Measurements from ENCODE around the gene C3orf52. TPM values are rescaled to one million over a fixed set of nuclear protein-coding genes. Genes with fewer than 3 reads are reported as not detected.
A peak's percentile ranks its signal among the peaks of the same experiment; 100 is the strongest.
"Not testable (repeated sequence)": the region's sequence is repeated elsewhere in the genome, so short reads cannot be mapped to it uniquely, and the experiment has no call there.

The C3orf52 gene
- total and polyA plus RNA-seq, 7 experiments from 2014 or later: 1.2 to 12.3 (median 1.9) TPM

GRCh38 chr3:112072387-112073060 is 13.7 kb upstream of the C3orf52 start:
- Histone ChIP-seq H3K4me1 (ENCODE audit: control insufficient read depth in 2 of 2, insufficient read depth in 2 of 2, low read length in 2 of 2) (peaks cover 4 to 17% of the 10 kb centered on the region in 2 donors), H3K27ac (ENCODE audit: low read depth, low read length) (peak overlapping the region; percentile 53), H3K4me3 (ENCODE audit: low read length) (peak overlapping the region; percentile 31)
- not testable (repeated sequence) for H3K9me3 ChIP-seq (ENCODE audit: control insufficient read depth in 2 of 3, low read length in 3 of 3); H3K36me3 ChIP-seq (ENCODE audit: control insufficient read depth in 2 of 3, insufficient read depth in 3 of 3, low read length in 3 of 3); H3K27me3 ChIP-seq (ENCODE audit: control insufficient read depth in 2 of 2, insufficient read depth in 2 of 2, low read length in 2 of 2)
- Mint-ChIP-seq H3K36me3 (peaks cover 0 to 48% (median 8%) of the 10 kb centered on the region in 5 donors), H3K27ac (peak overlapping the region; percentile 85 to 99 (median 92)), H3K4me1 (peaks cover 17 to 58% (median 52%) of the 10 kb centered on the region in 7 donors), H3K9me3 (peaks cover 0 to 19% (median 12%) of the 10 kb centered on the region in 11 donors), H3K4me3 (peak overlapping the region; percentile 72 to 91 (median 81)), H3K27me3 (peaks cover 0 to 17% (median 0%) of the 10 kb centered on the region in 5 donors)
- intact Hi-C loops (cut with micrococcal nuclease): loop anchor here (1.0 to 10.0 kb wide), 12 partner anchors 14 to 1462 kb away; partner anchors contain the start of genes C3orf52 (in 2 of the 2), BTLA (in 1 of the 2), CD96 (in 1 of the 2) and NECTIN3 (in 1 of the 2)
- ATAC-seq (peak; percentile 69), DNase-seq (peak; percentile 25 to 89 (median 81))
- ChIA-PET POLR2A (interaction anchor here (0.9 to 2.2 kb wide), 8 partner anchors 14 to 527 kb away, joined by 3 to 11 read pairs (median 5); partner anchors contain the start of genes ABHD10 and C3orf52), CTCF (interaction anchor here (0.6 to 1.9 kb wide), 6 partner anchors 19 to 906 kb away, joined by 3 to 8 read pairs (median 4); no protein-coding TSS in a partner anchor)

- ChIA-PET POLR2A (interaction anchor here (1.5 kb wide), 1 partner anchor 94 kb away, joined by 3 read pairs; no protein-coding TSS in a partner anchor), CTCF (no interaction called here)
- DNase-seq (no peak), ATAC-seq (no peak)
- Histone ChIP-seq H3K27ac (ENCODE audit: low read depth, low read length) (no peak overlapping the region), H3K36me3 (ENCODE audit: control insufficient read depth in 2 of 3, insufficient read depth in 3 of 3, low read length in 3 of 3) (no peaks in the 10 kb centered on the region), H3K9me3 (ENCODE audit: control insufficient read depth in 2 of 3, low read length in 3 of 3) (no peaks in the 10 kb centered on the region), H3K4me3 (ENCODE audit: low read length) (no peak overlapping the region), H3K4me1 (ENCODE audit: control insufficient read depth in 2 of 2, insufficient read depth in 2 of 2, low read length in 2 of 2) (peaks cover 4 to 17% of the 10 kb centered on the region in 2 donors), H3K27me3 (ENCODE audit: control insufficient read depth in 2 of 2, insufficient read depth in 2 of 2, low read length in 2 of 2) (no peaks in the 10 kb centered on the region)
- Mint-ChIP-seq H3K27me3 (peaks cover 0 to 6% (median 0%) of the 10 kb centered on the region in 5 donors), H3K4me1 (peaks cover 17 to 58% (median 52%) of the 10 kb centered on the region in 7 donors), H3K27ac (peak overlapping the region in 8 of 9 donors; percentile 46 to 95 (median 88)), H3K9me3 (peaks cover 0 to 18% (median 10%) of the 10 kb centered on the region in 11 donors), H3K4me3 (peak overlapping the region in 1 of 10 donors; percentile 76), H3K36me3 (peaks cover 0 to 37% (median 6%) of the 10 kb centered on the region in 5 donors)
- intact Hi-C loops (cut with micrococcal nuclease): loop anchor here (2.0 to 10.0 kb wide), 8 partner anchors 405 to 1461 kb away; partner anchors contain the start of genes BTLA (in 1 of the 2), CD96 (in 1 of the 2), NECTIN3 (in 1 of the 2) and SIDT1 (in 1 of the 2)
These were observed 12.2 kb upstream of the C3orf52 start for GRCh38 chr3:112074006-112074405.

GRCh38 chr3:112074616-112075497 is 11.3 kb upstream of the C3orf52 start:
- Mint-ChIP-seq H3K27me3 (peaks cover 0 to 3% (median 0%) of the 10 kb centered on the region in 5 donors), H3K36me3 (peaks cover 0 to 30% (median 5%) of the 10 kb centered on the region in 5 donors), H3K4me1 (peaks cover 17 to 57% (median 52%) of the 10 kb centered on the region in 7 donors), H3K9me3 (peaks cover 0 to 15% (median 6%) of the 10 kb centered on the region in 11 donors), H3K4me3 (peak overlapping the region; percentile 32 to 76 (median 56)), H3K27ac (peak overlapping the region; percentile 72 to 95 (median 85))
- H3K4me3 ChIP-seq (ENCODE audit: low read length): no peak overlapping the region
- intact Hi-C loops (cut with micrococcal nuclease): loop anchor here (1.0 to 10.0 kb wide), 9 partner anchors 54 to 1460 kb away; partner anchors contain the start of genes BTLA (in 1 of the 2), CD96 (in 1 of the 2), NECTIN3 (in 1 of the 2) and SIDT1 (in 1 of the 2)
- H3K27ac ChIP-seq (ENCODE audit: low read depth, low read length): peak overlapping the region; percentile 32
- no peaks in the 10 kb centered on the region for H3K27me3 ChIP-seq (ENCODE audit: control insufficient read depth in 2 of 2, insufficient read depth in 2 of 2, low read length in 2 of 2)
- no peaks in the 10 kb centered on the region for H3K9me3 ChIP-seq (ENCODE audit: control insufficient read depth in 2 of 3, low read length in 3 of 3)
- peak in 8 of 9 donors; percentile 29 to 60 (median 52) for DNase-seq
- peaks cover 4 to 17% of the 10 kb centered on the region in 2 donors for H3K4me1 ChIP-seq (ENCODE audit: control insufficient read depth in 2 of 2, insufficient read depth in 2 of 2, low read length in 2 of 2)
- no peaks in the 10 kb centered on the region for H3K36me3 ChIP-seq (ENCODE audit: control insufficient read depth in 2 of 3, insufficient read depth in 3 of 3, low read length in 3 of 3)
- POLR2A ChIA-PET: interaction anchor here (1.5 kb wide), 1 partner anchor 95 kb away, joined by 3 read pairs; no protein-coding TSS in a partner anchor
- CTCF ChIA-PET: no interaction called here
- ATAC-seq: peak; percentile 88

GRCh38 chr3:112078125-112079083 is 7.8 kb upstream of the C3orf52 start:
- POLR2A ChIA-PET: interaction anchor here (0.6 kb wide), 2 partner anchors 55 to 65 kb away, joined by 3 to 4 read pairs; no protein-coding TSS in a partner anchor
- peaks cover 9 to 32% (median 24%) of the 10 kb centered on the region in 7 donors for H3K4me1 Mint-ChIP-seq

GRCh38 chr3:112083239-112083638 is 3.0 kb upstream of the C3orf52 start:
- peaks cover 0 to 10% (median 2%) of the 10 kb centered on the region in 5 donors for H3K27me3 Mint-ChIP-seq
- H3K4me1 Mint-ChIP-seq: peaks cover 21 to 45% (median 37%) of the 10 kb centered on the region in 7 donors
- CTCF ChIA-PET: interaction anchor here (1.1 kb wide), 1 partner anchor 11 kb away, joined by 4 read pairs; no protein-coding TSS in a partner anchor

More at GRCh38 chr3:112078125-112079083, 7.8 kb upstream of the C3orf52 start:
- CTCF ChIA-PET: interaction anchor here (0.8 kb wide), 1 partner anchor 537 kb away, joined by 3 read pairs; no protein-coding TSS in a partner anchor
- H3K27ac ChIP-seq (ENCODE audit: low read depth, low read length): no peak overlapping the region
- H3K27me3 Mint-ChIP-seq: no peaks in the 10 kb centered on the region
- H3K9me3 Mint-ChIP-seq: peaks cover 0 to 3% (median 0%) of the 10 kb centered on the region in 11 donors
- H3K9me3 ChIP-seq (ENCODE audit: control insufficient read depth in 2 of 3, low read length in 3 of 3): no peaks in the 10 kb centered on the region
- H3K27ac Mint-ChIP-seq: peak overlapping the region in 1 of 9 donors; percentile 33
- H3K27me3 ChIP-seq (ENCODE audit: control insufficient read depth in 2 of 2, insufficient read depth in 2 of 2, low read length in 2 of 2): no peaks in the 10 kb centered on the region
- intact Hi-C loops (cut with micrococcal nuclease): loop anchor here (10.0 kb wide), 4 partner anchors 534 to 1456 kb away; partner anchors contain the start of genes CD96 (in 1 of the 2), NECTIN3 (in 1 of the 2) and SIDT1 (in 1 of the 2)
- H3K4me3 ChIP-seq (ENCODE audit: low read length): no peak overlapping the region
- H3K4me1 ChIP-seq (ENCODE audit: control insufficient read depth in 2 of 2, insufficient read depth in 2 of 2, low read length in 2 of 2): peaks cover 4 to 17% of the 10 kb centered on the region in 2 donors
- peaks cover 0 to 11% (median 0%) of the 10 kb centered on the region in 5 donors for H3K36me3 Mint-ChIP-seq
- DNase-seq (no peak), ATAC-seq (no peak)
- H3K4me3 Mint-ChIP-seq: no peak overlapping the region
- no peaks in the 10 kb centered on the region for H3K36me3 ChIP-seq (ENCODE audit: control insufficient read depth in 2 of 3, insufficient read depth in 3 of 3, low read length in 3 of 3)

More at GRCh38 chr3:112083239-112083638, 3.0 kb upstream of the C3orf52 start:
- Mint-ChIP-seq H3K9me3 (no peaks in the 10 kb centered on the region), H3K27ac (no peak overlapping the region), H3K36me3 (peaks cover 0 to 7% (median 0%) of the 10 kb centered on the region in 5 donors), H3K4me3 (no peak overlapping the region)
- Histone ChIP-seq H3K4me3 (ENCODE audit: low read length) (no peak overlapping the region), H3K27me3 (ENCODE audit: control insufficient read depth in 2 of 2, insufficient read depth in 2 of 2, low read length in 2 of 2) (no peaks in the 10 kb centered on the region), H3K4me1 (ENCODE audit: control insufficient read depth in 2 of 2, insufficient read depth in 2 of 2, low read length in 2 of 2) (peaks cover 8 to 10% of the 10 kb centered on the region in 2 donors), H3K36me3 (ENCODE audit: control insufficient read depth in 2 of 3, insufficient read depth in 3 of 3, low read length in 3 of 3) (peaks cover 0 to 4% (median 0%) of the 10 kb centered on the region in 3 experiments), H3K9me3 (ENCODE audit: control insufficient read depth in 2 of 3, low read length in 3 of 3) (no peaks in the 10 kb centered on the region), H3K27ac (ENCODE audit: low read depth, low read length) (no peak overlapping the region)
- DNase-seq (no peak), ATAC-seq (no peak)
- intact Hi-C loops (cut with micrococcal nuclease): loop anchor here in 1 of 2 donors (10.0 kb wide), 1 partner anchor 1008 kb away; the partner anchor contains the start of gene NECTIN3
- POLR2A ChIA-PET: no interaction called here

Data from naive thymus-derived CD4-positive, alpha-beta T cell (primary cell).